ENCODE data around the gene SMIM10L2A. TPM values are rescaled to one million over a fixed set of nuclear protein-coding genes. Genes with fewer than 3 reads are reported as not detected.

Gene SMIM10L2A
- total and polyA plus RNA-seq, 4 donors, result 0.41 to 1.0 (median 0.42) TPM; not detected in 1

DNA sequence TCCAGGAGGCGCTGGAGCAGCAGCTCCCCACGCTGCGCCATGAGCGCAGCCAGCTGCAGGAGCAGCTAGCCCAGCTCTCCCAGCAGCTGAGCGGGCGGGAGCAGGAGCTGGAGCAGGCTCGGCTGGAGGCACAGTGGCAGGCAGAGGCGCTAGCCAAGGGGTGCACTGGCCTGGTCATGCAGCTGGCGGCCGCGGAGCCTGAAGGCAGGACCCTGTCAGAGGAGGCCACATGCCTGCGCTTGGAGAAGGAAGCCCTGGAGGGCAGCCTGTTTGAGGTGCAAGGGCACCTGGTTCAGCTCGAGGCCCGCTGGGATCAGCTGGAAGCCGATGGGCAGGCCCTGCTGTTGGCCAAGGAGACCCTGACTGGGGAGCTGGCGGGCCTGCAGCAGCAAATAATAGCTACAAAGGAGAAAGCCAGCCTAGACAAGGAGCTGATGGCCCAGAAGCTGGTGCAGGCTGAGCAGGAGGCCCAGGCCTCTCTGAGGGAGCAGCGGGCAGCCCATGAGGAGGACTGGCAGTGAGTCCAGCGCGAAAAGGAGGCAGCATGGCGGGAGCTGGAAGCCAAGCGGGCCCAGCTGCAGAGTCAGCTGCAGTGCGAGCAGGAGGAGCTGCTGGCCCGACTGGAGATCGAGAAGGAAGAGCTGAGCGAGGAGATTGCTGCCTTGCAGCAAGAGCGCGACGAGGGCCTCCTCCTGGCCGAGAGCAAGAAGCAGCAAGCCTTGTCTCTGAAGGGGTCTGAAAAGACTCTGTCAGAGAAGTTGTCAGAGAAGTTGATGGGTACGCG is 13.6 kb downstream of the SMIM10L2A start:
- no peaks in the 10 kb centered on the region for H3K4me1 ChIP-seq (ENCODE audit: control insufficient read depth in 1 of 2, insufficient read depth in 2 of 2, low read length in 2 of 2)
- DNase-seq (no peak), ATAC-seq (ENCODE audit: low FRiP score) (no peak)
- WGBS, 2 donors, result 88 to 93% methylated on average over 30 to 31 of the region's 31 CpGs
- intact Hi-C loops (cut with DNase I), result no loop called here
- H3K27me3 ChIP-seq (ENCODE audit: control insufficient read depth in 1 of 2, insufficient read depth in 2 of 2, low read length in 1 of 2), result no peaks in the 10 kb centered on the region
- H3K4me3 ChIP-seq (ENCODE audit: low read length in 2 of 2), result no peak overlapping the region
- H3K27ac ChIP-seq (ENCODE audit: low read depth in 1 of 2, low read length in 2 of 2), result no peak overlapping the region
- H3K9me3 ChIP-seq (ENCODE audit: control insufficient read depth, low read length), result no peaks in the 10 kb centered on the region
- no peaks in the 10 kb centered on the region for H3K36me3 ChIP-seq (ENCODE audit: control insufficient read depth in 1 of 2, insufficient read depth in 2 of 2, low read length in 1 of 2)

DNA sequence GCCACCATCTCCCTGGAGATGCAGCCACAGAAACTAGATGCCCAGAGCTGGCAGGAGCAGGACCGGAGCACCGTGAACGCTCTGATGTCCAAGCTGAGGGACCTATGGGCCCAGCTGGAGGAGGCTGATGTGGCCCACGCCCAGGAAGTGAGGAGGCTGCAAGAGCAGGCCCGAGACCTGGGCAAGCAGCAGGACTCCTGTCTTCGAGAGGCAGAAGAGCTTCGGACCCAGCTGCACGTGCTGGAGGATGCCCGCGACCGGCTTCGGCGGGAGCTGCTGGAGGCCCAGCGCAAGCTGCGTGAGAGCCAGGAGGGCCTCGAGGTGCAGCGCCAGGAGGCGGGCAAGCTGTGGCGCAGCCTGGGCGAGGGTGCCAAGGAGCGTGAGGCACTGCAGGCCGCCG is 14.2 kb downstream of the SMIM10L2A start:
- Histone ChIP-seq H3K36me3 (ENCODE audit: control insufficient read depth in 1 of 2, insufficient read depth in 2 of 2, low read length in 1 of 2) (no peaks in the 10 kb centered on the region), H3K4me3 (ENCODE audit: low read length in 2 of 2) (no peak overlapping the region), H3K4me1 (ENCODE audit: control insufficient read depth in 1 of 2, insufficient read depth in 2 of 2, low read length in 2 of 2) (no peaks in the 10 kb centered on the region), H3K27ac (ENCODE audit: low read depth in 1 of 2, low read length in 2 of 2) (no peak overlapping the region), H3K9me3 (ENCODE audit: control insufficient read depth, low read length) (no peaks in the 10 kb centered on the region), H3K27me3 (ENCODE audit: control insufficient read depth in 1 of 2, insufficient read depth in 2 of 2, low read length in 1 of 2) (no peaks in the 10 kb centered on the region)
- intact Hi-C loops (cut with DNase I), result no loop called here
- DNase-seq (no peak), ATAC-seq (ENCODE audit: low FRiP score) (no peak)
- WGBS, 2 donors, result 88% methylated on average over 23 of the region's 23 CpGs

DNA sequence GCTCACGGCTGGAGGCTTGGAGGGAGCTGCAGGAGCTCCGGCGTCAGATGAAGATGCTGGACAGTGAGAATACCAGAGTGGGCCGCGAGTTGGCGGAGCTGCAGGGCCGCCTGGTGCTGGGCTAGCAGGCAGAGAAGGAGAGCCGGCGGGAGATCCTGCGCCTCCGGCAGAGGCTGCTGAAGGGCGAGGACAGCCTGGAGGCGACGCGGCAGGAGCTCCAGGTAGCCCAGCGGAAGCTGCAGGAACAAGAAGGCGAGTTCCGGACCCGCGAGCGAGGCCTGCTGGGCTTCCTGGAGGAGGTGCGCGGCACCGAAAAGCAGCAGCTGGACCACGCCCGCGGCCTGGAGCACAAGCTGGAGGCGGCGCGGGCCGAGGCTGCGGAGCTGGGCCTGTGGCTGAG is 14.7 kb downstream of the SMIM10L2A start:
- ATAC-seq (ENCODE audit: low FRiP score) (no peak), DNase-seq (no peak)
- Histone ChIP-seq H3K27ac (ENCODE audit: low read depth in 1 of 2, low read length in 2 of 2) (no peak overlapping the region), H3K9me3 (ENCODE audit: control insufficient read depth, low read length) (no peaks in the 10 kb centered on the region), H3K4me3 (ENCODE audit: low read length in 2 of 2) (no peak overlapping the region), H3K27me3 (ENCODE audit: control insufficient read depth in 1 of 2, insufficient read depth in 2 of 2, low read length in 1 of 2) (no peaks in the 10 kb centered on the region), H3K4me1 (ENCODE audit: control insufficient read depth in 1 of 2, insufficient read depth in 2 of 2, low read length in 2 of 2) (no peaks in the 10 kb centered on the region), H3K36me3 (ENCODE audit: control insufficient read depth in 1 of 2, insufficient read depth in 2 of 2, low read length in 1 of 2) (no peaks in the 10 kb centered on the region)
- 67 to 79% methylated on average over 32 of the region's 32 CpGs for WGBS, 2 donors
- intact Hi-C loops (cut with DNase I), result no loop called here

DNA sequence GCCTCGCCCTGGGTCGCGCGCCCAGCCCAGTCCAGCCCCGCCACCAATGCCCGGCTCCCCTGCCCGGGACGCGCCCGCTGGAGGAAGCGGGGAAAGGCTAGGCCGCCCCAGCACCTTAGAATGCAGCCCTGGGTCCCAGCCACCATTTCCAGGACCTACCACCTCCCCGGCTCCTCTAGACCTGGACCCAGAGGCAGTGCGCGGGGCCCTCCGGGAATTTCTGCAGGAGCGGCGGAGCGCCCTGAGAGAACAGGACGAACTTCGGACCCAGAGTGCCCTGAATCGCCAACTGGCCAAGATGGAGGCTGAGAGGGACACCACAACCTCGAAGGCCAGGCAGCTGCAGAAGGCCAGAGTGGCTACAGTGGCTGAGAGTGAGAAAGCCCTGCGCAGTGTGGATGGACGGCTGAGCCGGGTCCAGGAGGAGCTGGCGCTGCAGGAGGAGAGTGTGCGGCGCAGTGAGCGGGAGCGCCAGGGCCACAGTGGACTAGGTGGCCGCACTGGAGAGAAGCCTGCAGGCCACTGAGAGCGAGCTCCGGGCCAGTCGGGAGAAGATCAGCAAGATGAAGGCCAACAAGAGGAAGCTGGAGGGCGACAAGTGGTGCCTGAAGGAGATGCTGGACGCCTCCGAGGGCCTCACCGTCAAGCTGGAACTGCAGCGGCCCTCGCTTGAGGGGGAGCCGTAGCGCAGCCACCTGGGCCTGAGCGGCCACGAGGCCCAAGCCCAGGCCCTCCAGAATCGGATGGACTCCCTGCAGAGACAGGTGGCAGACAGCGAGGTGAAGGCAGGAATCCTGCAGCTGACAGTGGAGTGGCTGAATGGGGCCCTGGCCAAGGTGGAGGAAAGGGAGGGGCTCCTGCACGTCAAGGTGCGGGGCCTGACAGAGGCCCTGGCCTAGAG is 15.5 kb downstream of the SMIM10L2A start:
- Histone ChIP-seq H3K9me3 (ENCODE audit: control insufficient read depth, low read length) (no peaks in the 10 kb centered on the region), H3K27ac (ENCODE audit: low read depth in 1 of 2, low read length in 2 of 2) (no peak overlapping the region), H3K4me1 (ENCODE audit: control insufficient read depth in 1 of 2, insufficient read depth in 2 of 2, low read length in 2 of 2) (no peaks in the 10 kb centered on the region), H3K36me3 (ENCODE audit: control insufficient read depth in 1 of 2, insufficient read depth in 2 of 2, low read length in 1 of 2) (no peaks in the 10 kb centered on the region), H3K4me3 (ENCODE audit: low read length in 2 of 2) (no peak overlapping the region), H3K27me3 (ENCODE audit: control insufficient read depth in 1 of 2, insufficient read depth in 2 of 2, low read length in 1 of 2) (no peaks in the 10 kb centered on the region)
- no peak for ATAC-seq (ENCODE audit: low FRiP score)
- no peak for DNase-seq
- WGBS, 2 donors, result 83 to 92% methylated on average over 48 to 49 of the region's 49 CpGs
- intact Hi-C loops (cut with DNase I), result no loop called here

DNA sequence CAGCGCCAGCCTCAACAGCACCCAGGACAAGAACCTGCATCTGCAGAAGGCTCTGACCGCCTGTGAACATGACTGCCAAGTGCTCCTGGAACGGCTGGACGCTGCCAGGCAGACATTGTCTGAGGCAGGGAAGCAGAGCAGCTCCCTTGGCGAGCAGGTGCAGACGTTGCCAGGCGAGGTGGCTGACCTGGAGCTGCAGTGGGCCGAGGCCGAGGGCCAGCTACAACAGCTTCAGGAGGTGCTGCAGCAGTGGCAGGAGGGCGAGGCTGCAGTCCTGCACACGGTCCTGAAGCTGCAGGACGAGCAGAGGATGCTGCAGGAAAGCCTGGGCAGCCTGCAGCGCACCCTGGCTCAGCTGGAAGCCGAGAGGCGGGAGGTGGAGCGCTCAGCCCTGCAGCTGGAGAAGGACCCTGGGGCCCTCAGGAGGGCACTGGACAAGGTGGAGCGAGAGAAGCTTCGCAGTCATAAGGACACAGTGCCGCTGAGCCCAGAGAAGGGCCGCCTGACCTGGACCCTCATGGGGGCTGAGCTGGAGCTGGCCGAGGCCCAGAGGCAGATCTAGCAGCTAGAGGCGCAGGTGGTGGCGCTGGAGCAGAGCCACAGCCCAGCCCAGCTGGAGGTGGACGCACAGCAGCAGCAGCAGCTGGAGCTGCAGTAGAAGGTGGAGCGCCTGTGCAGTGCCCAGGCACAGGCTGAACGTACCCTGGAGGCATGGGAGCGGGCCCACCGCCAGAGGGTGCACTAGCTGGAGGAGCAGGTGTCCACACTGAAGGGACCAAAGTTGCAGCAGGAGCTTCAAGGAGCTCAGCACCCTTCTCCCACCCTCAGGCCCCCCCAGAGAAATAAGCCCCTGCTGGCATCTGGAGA is 16.4 kb downstream of the SMIM10L2A start:
- H3K4me1 ChIP-seq (ENCODE audit: control insufficient read depth in 1 of 2, insufficient read depth in 2 of 2, low read length in 2 of 2), result no peaks in the 10 kb centered on the region
- ATAC-seq (ENCODE audit: low FRiP score) (no peak), DNase-seq (peak in 1 of 2 donors; percentile 41)
- H3K36me3 ChIP-seq (ENCODE audit: control insufficient read depth in 1 of 2, insufficient read depth in 2 of 2, low read length in 1 of 2), result no peaks in the 10 kb centered on the region
- no peak overlapping the region for H3K4me3 ChIP-seq (ENCODE audit: low read length in 2 of 2)
- intact Hi-C loops (cut with DNase I), result no loop called here
- no peaks in the 10 kb centered on the region for H3K9me3 ChIP-seq (ENCODE audit: control insufficient read depth, low read length)
- 80 to 83% methylated on average over 27 to 28 of the region's 28 CpGs for WGBS, 2 donors
- no peak overlapping the region for H3K27ac ChIP-seq (ENCODE audit: low read depth in 1 of 2, low read length in 2 of 2)
- no peaks in the 10 kb centered on the region for H3K27me3 ChIP-seq (ENCODE audit: control insufficient read depth in 1 of 2, insufficient read depth in 2 of 2, low read length in 1 of 2)

DNA sequence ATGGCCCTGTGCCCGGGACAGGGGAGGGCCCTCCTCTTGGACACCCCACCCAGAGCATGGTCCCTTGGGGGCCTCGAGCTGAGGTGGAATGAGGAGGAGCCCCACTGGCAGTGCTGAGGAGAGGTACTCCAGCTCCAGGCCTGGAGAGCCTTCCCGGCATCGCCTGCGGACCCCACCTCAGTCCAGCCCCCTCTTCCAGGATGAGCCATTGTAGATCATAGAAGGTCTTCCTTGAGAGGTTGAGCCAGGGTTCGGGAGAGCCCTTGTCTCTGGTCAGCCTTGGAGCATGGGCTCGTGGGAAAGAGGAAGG is 16.9 kb downstream of the SMIM10L2A start:
- DNase-seq, result no peak

DNA sequence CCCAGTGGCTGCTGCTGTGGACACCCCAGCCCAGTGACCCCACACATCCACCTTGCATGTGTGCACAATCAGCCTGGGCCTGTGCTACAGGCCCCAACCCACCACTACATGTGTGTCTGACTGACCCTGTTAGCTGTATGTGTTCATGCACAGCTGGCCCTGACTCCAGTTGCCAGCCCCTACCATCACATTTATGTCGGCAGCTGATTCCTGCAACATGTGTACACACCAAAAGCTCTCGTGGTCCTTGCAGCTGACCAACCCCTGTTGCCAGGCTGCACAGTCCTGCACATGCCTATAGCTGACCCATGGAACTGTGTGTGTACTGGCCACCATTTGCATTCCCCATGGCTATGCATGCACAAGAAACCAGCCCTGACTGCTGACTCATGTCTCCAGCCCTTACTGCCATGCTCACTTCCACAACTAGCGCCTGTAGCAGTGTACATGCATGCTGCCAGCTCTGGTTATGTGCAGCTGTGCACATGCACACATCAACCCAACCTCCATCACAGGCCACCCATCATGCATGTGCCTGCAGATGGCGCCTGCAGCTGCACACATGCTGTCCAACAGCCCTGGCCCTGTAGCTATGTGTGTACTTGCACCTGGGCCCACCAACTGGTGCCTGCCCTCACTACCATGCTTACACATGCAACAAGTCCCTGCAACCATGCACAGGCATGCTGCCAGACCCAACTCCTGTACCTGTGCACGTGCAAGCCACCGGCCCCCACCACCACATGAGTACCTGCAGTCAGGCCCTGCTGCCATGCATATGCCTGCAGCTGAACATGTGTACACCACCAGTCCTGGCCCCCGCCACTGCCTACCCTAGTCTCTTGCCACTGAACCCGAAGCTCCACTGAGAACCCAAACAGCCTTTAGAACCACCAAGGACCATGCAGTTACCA is 28.1 kb downstream of the SMIM10L2A start:
- peak; percentile 46 for ATAC-seq (ENCODE audit: low FRiP score)

More for the DNA sequence above, 16.9 kb downstream of the SMIM10L2A start:
- intact Hi-C loops (cut with DNase I), result no loop called here
- Histone ChIP-seq H3K9me3 (ENCODE audit: control insufficient read depth, low read length) (no peaks in the 10 kb centered on the region), H3K27ac (ENCODE audit: low read depth in 1 of 2, low read length in 2 of 2) (no peak overlapping the region), H3K36me3 (ENCODE audit: control insufficient read depth in 1 of 2, insufficient read depth in 2 of 2, low read length in 1 of 2) (no peaks in the 10 kb centered on the region), H3K27me3 (ENCODE audit: control insufficient read depth in 1 of 2, insufficient read depth in 2 of 2, low read length in 1 of 2) (no peaks in the 10 kb centered on the region), H3K4me3 (ENCODE audit: low read length in 2 of 2) (no peak overlapping the region), H3K4me1 (ENCODE audit: control insufficient read depth in 1 of 2, insufficient read depth in 2 of 2, low read length in 2 of 2) (no peaks in the 10 kb centered on the region)
- no peak for ATAC-seq (ENCODE audit: low FRiP score)
- WGBS, 2 donors, result 58 to 73% methylated on average over 7 of the region's 7 CpGs

DNA sequence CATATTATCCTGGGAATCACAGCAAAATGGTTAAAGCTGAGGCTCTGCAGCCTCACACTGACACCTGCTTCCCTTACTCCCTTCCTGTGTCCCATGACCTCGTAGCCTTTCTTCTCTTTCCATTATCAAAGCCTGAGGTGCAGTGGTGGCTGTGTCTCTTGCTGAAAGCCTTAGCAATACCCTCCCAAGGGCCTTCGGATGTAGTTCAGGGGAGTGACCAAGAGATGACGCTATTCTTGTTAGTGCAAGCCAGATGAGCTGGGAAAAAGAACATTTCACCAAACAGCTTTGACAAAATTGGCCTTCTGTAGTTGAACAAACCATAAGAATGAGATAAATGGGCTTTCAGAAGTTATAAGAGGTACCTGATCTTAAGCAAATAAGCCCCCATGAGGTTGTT is 31.6 kb downstream of the SMIM10L2A start:
- Histone ChIP-seq H3K9me3 (ENCODE audit: control insufficient read depth, low read length) (no peaks in the 10 kb centered on the region), H3K27me3 (ENCODE audit: control insufficient read depth in 1 of 2, insufficient read depth in 2 of 2, low read length in 1 of 2) (no peaks in the 10 kb centered on the region), H3K4me3 (ENCODE audit: low read length in 2 of 2) (no peak overlapping the region), H3K36me3 (ENCODE audit: control insufficient read depth in 1 of 2, insufficient read depth in 2 of 2, low read length in 1 of 2) (no peaks in the 10 kb centered on the region), H3K4me1 (ENCODE audit: control insufficient read depth in 1 of 2, insufficient read depth in 2 of 2, low read length in 2 of 2) (no peaks in the 10 kb centered on the region), H3K27ac (ENCODE audit: low read depth in 1 of 2, low read length in 2 of 2) (no peak overlapping the region)
- DNase-seq, result no peak
- 35 to 78% methylated on average over 3 of the region's 3 CpGs for WGBS, 2 donors
- no peak for ATAC-seq (ENCODE audit: low FRiP score)
- intact Hi-C loops (cut with DNase I), result no loop called here

More for the DNA sequence above, 28.1 kb downstream of the SMIM10L2A start:
- H3K27ac ChIP-seq (ENCODE audit: low read depth in 1 of 2, low read length in 2 of 2), result no peak overlapping the region
- no peaks in the 10 kb centered on the region for H3K4me1 ChIP-seq (ENCODE audit: control insufficient read depth in 1 of 2, insufficient read depth in 2 of 2, low read length in 2 of 2)
- WGBS, 2 donors, result 73 to 90% methylated on average over 8 of the region's 8 CpGs
- intact Hi-C loops (cut with DNase I), result no loop called here
- H3K36me3 ChIP-seq (ENCODE audit: control insufficient read depth in 1 of 2, insufficient read depth in 2 of 2, low read length in 1 of 2), result no peaks in the 10 kb centered on the region
- no peaks in the 10 kb centered on the region for H3K9me3 ChIP-seq (ENCODE audit: control insufficient read depth, low read length)
- no peak for DNase-seq
- H3K27me3 ChIP-seq (ENCODE audit: control insufficient read depth in 1 of 2, insufficient read depth in 2 of 2, low read length in 1 of 2), result no peaks in the 10 kb centered on the region
- no peak overlapping the region for H3K4me3 ChIP-seq (ENCODE audit: low read length in 2 of 2)

Measured in aorta (tissue), 5 donors.